Measurements from ENCODE around the gene RHEBL1.

RHEBL1 gene

DNA sequence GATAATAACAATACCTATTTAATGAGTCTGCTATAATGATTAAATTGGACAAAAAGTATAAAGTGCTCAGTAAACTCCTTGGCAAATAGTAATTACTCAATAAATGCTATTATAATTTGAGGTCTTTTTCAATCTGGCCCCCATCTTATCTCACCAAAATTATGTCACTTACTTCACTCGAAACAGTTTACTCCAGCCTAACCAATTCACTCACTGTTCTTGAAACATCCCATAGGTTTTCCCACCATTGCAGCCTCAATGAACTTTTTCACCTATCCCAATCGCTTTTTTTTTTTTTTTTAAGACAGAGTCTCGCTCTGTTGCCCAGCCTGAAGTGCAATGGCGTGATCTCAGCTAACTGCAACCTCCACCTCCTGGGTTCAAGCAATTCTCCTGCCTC is 33.8 kb downstream of the RHEBL1 start:
- DNase-seq, result no peak

DNA sequence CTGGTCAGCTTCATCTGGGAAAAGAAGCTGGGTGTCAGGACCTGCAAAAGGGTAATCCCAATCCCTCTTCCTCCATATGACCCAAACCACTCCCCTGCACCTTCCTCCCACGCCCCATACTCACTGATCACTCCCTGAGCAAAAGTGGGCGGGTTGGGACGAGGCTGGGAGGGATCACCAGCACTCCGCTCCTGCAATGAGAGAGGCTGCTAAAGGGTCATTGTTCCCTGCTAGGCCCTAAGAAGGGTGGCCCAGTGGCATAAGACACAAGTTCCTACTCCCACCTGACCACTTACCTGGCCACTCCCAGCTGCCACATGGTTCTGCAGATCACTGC is 35.5 kb downstream of the RHEBL1 start:
- DNase-seq, result no peak

DNA sequence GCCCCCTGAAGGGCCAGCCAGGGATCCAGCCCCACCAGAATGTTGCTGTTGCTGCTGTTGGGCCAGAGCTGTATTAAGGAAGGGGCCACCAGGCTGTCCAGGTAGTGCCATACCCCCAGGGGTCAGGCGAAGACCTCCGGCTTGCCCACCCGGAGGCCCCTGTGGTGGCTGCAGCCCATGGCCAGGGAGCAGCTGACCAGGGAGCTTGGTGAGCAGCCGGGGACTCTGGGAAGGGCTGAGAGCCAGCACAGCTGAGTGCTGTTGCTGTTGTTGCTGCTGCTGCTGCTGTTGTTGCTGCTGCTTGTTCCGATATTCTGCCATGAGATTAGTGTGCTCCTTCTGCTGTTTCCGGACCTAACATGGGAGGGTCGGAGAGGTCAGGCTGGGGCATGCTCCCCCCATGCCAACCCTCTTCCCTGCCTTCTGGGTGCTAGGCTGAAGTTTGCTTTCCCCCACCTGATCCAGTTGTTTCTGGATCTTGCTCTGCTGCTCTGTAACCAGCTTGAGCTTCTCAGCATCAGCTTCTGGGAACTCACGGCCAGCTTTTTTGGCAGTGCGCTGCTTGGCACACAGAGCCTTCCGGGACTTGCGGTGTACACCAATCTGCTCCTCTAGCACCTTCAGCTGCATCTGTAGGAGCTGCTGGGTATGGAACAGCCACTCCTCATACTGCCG is 36.0 kb downstream of the RHEBL1 start:
- DNase-seq, result no peak

DNA sequence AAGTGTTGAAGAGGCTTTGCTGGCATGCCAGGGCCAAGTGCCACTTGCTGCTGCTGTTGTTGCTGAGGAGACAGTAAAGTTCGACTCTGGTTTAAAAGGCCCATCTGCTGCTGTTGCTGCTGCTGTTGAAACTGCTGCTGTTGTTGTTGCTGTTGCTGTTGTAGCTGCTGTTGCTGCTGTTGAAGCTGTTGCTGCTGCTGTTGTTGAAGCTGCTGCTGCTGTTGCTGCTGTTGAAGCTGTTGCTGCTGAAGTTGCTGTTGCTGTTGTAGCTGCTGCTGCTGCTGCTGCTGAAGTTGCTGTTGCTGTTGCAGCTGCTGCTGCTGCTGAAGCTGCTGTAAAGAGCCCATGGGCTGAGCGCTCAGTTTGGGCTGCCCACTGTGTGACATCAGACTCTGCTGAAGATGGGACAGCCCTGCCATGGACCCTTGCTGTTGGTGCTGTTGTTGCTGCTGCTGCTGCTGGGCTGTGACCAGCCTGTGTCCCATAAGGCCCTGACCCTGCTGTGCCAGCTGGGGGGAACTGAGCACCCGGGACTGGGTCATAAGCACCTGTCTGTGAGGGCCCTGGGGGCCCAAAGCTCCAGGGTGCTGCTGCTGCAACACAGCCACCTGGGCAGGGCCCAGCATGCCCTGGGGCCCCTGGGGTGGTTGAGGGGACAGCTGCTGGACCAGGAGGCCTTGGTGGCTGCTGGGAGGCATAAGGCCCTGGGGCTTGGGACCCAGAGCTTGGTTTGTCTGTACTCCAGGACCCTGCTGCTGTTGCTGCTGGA is 36.9 kb downstream of the RHEBL1 start:
- DNase-seq, result peak; percentile 17

DNA sequence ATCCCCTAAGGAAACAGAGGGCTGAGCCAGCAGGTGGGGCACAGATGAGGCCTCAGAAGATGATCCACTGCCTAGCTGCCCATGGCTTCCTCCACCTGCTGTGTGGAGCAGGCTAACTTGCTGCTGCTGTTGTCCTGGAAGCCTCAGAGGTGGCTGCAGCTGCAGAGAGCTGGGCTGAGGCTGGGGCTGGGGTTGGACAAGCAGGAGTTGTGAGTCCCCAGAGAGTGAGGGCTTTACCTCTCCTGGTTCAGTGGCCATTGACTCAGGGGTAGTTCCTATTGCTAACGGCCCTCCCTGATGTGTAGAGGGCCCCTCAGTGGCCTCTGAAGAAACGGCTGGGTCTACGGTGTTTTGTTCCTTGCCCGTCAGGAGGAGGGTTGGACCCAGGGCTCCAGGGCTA is 37.5 kb downstream of the RHEBL1 start:
- no peak for DNase-seq

DNA sequence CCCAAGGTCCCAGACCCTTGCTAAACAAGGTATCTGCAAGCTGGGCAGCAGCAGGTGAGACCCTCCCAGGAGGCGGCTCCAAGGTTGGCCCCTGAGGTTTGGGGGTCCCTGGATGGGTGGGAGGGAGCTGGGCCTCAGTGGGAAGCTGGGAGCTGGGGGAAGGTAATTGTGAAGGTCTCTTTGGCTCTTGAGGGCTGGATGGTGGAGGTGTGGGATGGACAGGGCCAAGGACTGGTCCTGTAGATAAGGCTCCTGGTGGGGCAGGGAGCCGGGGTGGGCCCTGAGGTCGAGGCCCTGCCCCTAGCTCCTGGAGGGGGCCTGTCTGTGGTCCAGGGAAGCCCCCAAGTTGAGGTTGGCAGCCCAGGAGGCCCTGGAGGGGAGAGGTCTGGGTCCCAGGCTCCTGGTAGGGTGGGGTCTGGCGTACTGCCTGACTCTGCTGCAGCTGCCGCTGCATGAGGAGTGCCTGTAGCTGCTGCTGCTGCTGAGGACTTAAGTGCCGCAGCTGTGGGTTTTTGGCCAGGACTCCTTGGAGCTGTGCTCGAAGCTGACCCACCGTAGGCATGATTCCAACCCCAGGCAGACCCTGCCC is 38.1 kb downstream of the RHEBL1 start:
- peak; percentile 71 for DNase-seq

DNA sequence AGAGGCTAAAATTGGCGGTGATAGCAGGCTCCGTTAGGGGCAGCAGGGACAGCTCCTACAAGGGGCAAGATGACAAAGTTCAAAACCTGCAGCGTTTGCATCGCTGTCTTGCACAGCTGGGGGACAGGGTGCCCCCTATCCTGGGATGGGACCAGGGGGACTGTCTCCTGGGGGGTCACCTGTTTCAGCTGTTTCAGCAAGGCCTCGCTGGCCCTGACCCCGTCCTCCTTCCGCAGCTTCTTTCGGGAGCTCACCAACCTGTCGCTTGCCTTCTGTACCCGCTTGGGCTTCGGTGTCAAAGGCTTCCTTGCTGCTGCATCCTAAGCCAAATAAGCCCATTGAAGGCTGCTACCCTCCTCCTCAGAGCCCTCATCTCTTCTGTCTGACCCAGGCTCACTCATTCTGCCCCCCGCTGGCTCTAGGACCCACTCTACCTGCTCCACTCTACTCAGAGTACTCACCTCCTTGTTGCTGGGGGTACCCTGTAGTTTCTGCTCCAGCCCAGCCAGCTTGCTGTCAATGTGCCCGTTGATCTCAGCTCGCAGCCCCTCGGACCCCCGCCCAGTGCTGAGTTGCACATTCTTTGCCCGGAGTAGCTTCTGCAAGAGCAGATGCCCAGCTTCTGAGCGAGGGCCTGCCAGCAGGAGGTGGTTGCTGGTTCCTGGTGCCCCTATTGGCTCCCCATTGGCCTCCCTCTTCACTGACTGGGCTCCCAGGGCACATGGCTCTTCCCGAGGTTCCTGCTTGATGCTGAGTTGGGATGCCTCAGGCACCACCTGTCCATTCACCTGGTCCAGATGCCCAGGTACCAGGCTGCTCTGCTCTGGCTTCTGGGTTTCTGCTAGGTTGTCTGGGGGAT is 38.8 kb downstream of the RHEBL1 start:
- DNase-seq, result no peak

DNA sequence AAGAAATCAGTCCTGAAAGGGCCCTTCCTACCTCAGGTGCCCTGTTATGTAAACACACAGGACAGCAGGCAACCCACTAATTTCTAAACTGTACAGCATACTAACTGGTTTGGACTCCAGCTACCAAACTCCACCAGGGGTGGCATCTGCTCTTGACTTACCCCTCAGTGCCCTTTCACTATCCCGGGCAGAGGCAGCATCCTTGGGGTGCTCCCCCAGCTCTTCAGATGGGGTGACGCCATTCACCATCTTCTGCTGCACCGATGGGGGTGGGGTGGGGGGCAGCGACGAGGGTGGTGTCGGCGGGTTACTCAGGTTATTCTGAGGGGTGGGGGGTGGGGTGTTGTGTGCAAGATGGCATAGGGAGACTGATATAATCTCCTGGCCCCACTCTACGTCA is 39.7 kb downstream of the RHEBL1 start:
- no peak for DNase-seq

DNA sequence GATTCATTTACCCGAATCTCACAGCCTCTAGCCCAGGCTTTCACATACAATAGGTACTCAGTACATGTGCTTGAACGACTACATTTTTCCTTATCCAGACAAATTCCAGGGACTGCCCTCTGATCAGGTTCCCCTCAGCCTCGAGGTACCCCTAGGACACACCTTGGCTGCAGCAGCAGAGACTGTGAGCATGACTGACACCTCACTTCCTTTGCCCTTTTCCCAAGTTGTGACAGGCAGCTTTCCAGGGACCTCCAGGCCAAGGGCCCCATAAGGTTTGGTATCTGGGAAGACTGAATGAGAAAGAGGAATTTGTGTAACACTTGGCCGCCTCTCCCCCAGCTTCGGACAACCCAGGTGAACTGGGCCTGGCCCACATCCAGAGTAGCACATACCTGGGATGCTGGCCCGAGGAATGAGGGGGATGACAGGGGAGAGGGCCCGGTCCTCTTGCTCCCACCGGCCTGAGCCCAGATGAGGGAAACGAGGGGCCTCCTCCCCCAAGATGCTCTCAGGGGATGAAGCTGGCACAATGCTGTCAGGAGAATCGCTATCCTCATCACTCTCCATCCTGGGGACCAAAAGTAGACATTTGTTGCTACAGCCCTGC is 41.0 kb downstream of the RHEBL1 start:
- no peak for DNase-seq

DNA sequence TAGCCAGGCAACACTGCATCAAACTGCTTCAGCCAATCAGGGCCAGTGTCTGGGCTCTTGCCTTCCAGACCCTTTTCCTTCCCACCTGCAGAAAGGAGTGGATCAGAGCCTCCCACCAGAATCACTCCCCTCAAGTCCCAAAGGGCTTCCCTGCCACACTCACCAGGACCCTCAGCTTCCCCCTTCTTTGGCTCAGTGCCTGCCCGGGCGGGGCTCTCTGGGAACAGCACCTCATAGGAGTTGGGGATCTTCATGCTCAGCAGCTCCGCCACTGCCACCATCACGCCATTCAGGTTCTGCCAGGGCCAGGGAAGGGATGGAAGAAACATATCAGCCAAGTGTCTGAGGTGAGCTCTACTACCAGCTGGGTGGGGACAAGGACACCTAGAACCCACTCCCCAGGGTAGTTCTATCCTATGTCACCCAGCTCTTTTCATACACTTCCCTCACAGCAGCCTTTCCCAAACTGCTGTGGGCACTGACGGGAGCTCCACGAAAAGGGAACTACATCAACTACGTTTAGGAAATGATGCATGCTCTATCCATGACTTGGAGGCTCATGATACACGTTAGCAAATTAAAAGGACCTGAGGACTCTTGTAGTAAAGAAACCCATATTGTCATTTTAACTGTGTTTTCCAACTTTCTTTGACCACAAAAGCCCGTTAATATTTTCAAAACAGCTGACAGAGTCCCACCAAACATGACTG is 41.8 kb downstream of the RHEBL1 start:
- DNase-seq, result no peak

DNA sequence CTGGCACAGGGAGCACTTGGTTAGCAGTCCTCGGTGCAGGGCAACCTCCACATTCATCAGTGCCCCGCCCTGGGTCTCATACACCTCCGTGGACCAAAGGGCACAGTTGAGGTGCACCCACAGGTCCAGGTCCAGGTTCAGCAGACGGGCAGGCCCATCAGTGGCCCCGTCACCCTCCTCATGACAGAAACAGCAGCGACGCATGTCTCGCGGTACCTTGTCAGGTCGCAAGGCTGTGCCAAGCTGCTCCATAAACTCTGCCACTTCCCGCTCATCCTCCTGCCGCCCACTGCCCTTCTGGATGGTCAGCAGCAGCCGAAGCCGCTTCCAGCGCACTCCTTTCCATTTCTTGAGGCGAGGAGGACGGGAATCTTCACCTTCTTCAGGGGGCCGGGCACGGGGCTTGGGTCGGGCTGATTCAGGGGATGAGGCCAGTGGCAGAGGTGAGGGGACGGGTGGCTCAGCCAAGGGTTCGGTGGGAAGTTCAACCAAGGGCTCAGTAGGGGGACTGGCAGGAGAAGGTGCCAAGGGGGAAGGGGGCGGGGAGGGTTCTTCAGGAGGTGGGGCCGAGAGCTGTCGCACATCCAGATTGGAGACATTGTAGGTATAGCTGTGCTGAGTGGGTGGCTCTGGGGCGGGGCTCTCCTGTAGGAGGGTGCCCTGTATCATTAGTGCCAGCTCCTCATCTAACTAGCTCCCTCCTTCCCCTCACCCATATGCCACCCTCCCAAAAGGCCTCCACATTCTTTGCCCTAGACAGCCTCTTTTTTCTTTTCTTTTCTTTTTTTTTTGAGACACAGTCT is 42.9 kb downstream of the RHEBL1 start:
- DNase-seq, result no peak

DNA sequence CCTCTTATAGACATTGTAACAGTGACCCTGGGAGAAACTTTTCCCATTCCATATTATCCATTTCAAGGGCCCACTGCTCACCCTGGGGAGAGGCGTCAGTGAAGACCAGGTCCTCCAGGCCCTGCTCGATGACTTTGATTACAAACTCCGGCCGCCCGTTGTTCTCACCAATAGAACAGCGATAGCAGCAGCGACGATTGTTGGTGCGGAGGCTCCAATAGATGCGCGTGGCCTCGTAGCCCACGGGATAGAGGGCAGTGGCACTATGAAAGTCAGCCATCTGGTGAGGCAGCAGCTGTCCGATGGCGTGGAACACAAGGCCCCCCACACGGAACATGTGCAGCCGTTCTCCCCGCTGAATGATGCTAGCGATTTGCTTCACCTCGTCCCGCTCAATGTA is 43.7 kb downstream of the RHEBL1 start:
- DNase-seq, result no peak

DNA sequence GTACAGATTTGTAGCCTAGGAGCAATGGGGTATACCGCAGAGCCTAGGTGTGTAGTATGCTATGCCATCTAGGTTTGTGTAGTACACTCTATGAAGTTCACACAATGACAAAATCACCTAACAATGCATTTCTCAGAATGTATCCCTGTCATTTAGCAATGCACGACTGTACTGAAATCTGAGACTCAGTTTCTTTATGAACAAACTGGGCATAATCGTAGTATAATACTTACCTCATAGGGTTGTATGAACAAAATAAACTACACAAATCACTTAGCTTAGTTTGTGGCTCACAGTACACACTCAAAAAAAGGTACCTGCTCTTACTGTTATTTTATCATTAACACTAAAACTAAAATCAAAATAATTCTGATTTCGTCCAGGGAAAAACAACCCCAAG is 44.3 kb downstream of the RHEBL1 start:
- no peak for DNase-seq

DNA sequence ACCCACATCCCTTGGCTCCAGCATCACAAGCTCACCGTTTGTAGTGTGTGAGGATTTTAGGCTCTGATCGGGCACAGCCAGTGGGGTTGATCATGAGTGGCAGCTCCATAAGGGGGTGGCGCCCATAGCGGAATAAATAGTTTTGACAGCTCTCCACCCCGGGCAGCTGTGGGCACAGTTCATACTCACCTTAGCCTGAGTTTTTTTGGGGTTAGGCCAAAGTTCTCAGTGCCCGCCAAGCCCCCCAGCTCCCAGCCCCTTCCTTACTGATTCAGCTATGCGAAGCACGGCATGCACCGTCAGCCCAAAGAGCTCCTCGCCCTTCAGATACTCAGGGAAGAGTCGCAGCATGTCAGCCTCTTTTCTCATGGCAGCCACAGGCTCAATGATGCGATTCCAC is 45.2 kb downstream of the RHEBL1 start:
- no peak for DNase-seq

DNA sequence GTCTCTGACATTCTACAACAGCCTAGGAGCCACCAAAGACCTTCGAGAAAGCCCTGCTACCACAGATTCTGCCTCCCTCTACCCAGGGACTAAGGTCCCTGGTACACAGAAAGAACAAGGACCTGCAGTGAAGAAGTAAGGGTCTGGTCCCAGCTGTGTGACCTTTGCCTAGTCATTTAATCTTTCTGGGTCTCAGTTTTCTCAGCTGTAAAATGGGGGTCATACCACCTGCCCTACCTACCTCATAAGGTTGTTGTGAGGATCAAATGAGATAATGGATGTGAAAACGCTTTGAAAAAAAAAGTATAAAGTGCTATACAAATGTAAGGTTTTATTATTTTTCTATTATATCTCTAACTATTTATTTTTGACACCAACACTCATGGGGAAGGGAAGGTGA is 46.0 kb downstream of the RHEBL1 start:
- no peak for DNase-seq

DNA sequence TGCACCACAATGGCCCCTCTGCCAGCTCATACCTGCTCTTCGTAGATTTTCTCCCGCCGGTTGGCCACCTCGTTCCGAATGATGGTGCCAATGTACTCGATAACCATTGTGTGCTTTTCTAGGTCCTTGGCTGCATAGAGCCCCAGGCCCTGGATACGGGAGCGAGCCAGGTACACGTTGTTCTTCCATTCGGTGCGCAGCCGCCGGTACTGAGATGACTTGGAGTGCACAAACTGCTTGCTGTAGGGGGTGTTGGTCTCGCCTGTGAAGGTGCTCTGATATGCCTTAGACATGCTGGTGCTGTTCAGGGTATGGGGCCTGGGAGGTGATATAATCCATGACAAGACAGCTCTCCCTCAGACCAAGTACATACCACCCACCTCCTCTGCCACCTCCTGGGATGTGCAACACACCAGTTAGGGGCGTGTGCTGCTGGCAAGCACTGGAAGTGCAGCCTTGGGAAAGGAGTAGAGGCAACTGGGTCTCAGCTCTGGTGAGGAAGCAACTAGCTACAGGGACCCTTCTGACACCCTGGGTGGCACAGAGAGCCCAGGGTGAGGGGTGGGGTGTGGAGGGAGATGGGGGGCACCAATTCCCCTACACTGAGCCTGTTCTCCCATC is 47.1 kb downstream of the RHEBL1 start:
- DNase-seq, result no peak

DNA sequence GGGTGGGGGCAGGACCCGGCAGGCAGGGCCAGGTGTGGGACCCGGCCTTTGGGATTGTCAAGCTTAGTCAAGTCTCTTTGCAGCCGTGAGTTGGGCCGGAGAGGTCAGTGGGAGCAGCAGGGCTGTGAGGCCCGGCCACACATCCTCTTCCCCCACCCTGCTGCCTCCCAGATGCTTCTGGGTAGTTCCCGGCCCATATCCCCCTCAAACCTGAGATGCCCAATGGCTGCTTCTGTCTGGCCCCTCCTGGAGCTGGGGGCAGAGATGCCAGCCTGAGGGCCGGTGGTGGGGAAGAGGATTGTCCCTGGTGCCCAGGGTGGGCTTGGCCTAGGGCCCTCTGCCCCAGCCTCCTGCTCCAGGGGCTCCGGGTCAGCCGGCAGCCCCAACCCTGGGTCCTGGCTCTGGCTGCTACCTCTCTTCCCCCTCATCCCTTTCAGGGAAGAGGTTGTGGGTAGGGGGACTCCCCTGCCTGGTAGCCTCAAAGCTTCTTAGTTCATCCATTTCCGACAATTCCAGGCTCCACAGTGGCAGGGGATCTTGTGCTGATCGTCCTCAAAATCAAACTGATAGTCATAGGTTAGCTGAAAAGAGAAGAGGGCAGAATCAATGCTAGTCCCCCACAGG is 48.4 kb downstream of the RHEBL1 start:
- DNase-seq, result no peak

DNA sequence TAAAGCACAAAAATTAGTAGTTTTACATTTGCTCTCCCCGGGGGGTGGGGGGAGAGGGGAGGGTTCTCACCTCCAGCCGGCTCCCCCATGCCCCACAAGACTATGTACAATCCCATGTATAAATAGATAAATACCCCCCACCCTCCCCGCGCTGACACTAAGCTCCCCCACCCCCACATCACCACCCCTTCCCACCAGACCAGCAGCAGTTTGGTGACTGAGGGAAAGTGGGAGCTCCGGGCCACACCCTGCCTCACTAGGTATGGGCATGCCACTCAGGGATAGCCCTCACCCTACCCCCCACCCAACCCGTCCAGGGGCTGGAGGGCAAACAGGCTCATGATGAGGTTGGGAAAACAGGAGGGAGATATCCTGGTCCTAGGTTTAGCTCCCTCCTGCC is 49.3 kb downstream of the RHEBL1 start:
- peak; percentile 20 for DNase-seq

DNA sequence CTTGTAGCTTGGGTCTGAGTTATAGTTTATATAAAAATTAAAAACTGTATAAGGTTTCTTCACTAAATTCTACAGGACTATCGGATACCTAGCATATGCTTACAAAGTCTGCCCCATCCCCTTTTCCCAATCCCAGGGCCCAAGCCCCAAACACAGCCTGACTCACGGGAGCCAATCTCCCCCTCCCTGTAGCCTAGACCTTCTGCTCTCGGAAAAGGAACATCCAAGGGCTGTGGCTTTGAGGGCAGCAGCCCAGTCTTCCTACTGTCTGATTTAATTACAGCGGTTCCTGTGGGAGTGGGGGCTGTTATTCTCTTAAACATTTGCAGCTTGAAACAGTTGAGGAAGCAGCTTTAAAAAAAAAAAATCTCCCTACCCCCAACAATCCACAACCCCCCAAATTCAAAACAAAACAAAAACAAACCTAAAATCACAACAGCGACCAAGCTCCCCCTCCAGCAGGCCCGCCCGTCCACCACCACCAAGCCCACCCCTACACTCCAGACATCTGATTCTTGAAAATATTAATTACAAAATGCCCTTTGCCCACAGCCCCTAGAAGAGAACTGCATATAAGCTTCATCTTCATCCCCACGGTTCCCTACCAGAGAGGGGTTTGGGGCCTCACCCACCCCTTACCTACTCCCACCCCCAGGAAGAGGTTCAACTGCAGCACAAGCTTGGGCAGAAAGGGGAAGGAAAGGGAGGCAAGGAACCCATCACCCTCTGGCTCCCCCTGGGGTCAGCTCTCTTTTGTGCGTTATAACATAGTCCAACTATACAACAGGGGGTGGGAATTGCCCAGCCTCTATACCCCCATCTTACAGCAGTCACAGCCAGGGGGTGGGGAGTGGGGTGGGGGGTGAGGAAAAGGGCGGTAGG is 50.1 kb downstream of the RHEBL1 start:
- DNase-seq, result peak; percentile 43

DNA sequence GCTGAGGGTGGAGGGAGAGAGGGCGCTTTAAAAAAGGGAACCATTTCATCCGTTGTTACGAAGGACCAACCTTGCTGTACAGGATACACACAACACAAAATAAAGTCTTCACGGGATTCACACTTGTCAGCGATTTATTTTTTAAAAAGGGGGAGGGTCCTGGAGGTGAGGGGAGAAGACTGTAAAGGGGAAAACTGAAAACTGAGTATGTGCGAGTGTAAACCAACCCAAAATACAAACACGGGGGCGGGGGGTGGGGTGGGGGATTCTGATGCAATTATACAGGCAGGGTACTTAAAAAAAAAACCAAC is 50.7 kb downstream of the RHEBL1 start:
- no peak for DNase-seq

All from right hindlimb (tissue), 1 donor.